H9 (cell line): ENCODE data around the gene MRPL34. TPM values are rescaled to one million over a fixed set of nuclear protein-coding genes. Genes with fewer than 3 reads are reported as not detected.

Experiments used
- DNase-seq: peaks from one replicate; pipeline ENCODE4 v3.0.0-alpha.2; 2017
- H2AFZ ChIP-seq: one replicate; pipeline ENCODE4 v1.6.1; 2013; ENCODE audit warnings: mild to moderate bottlenecking, low read length, control low read depth, moderate library complexity
- H2AK5ac ChIP-seq: 2 replicates; pipeline ENCODE4 v1.6.1; 2013; ENCODE audit warnings: low read length, control low read depth, mixed read lengths; ENCODE audit not compliant: insufficient read length
- H2BK120ac ChIP-seq: one replicate; pipeline ENCODE4 v1.6.1; 2013; ENCODE audit warnings: low read depth, mild to moderate bottlenecking, low read length, control low read depth, inconsistent platforms; ENCODE audit not compliant: poor library complexity, severe bottlenecking
- H2BK12ac ChIP-seq: 2 replicates; pipeline ENCODE4 v1.6.1; 2013; ENCODE audit warnings: low read length, control low read depth, mixed read lengths, low read depth; ENCODE audit not compliant: insufficient read length
- H2BK15ac ChIP-seq: 2 replicates; pipeline ENCODE4 v1.6.1; 2013; ENCODE audit warnings: low read depth, low read length, control low read depth
- H2BK20ac ChIP-seq: one replicate; pipeline ENCODE4 v1.6.1; 2013; ENCODE audit warnings: low read depth, mild to moderate bottlenecking, low read length, control low read depth, inconsistent platforms; ENCODE audit not compliant: poor library complexity, severe bottlenecking
- H2BK5ac ChIP-seq: 2 replicates; pipeline ENCODE4 v1.6.1; 2013; ENCODE audit warnings: low read length, control low read depth, mixed read lengths; ENCODE audit not compliant: insufficient read length
- H3K14ac ChIP-seq: 2 replicates; pipeline ENCODE4 v1.6.1; 2013; ENCODE audit warnings: low read length, control low read depth; ENCODE audit not compliant: insufficient read depth
- H3K18ac ChIP-seq: 2 replicates; pipeline ENCODE4 v1.6.1; 2013; ENCODE audit warnings: low read depth, mild to moderate bottlenecking, mixed read lengths, low read length, control low read depth; ENCODE audit not compliant: insufficient read length
- H3K23ac ChIP-seq: 2 replicates; pipeline ENCODE4 v1.6.1; 2013; ENCODE audit warnings: low read length, control low read depth, mixed read lengths, low read depth; ENCODE audit not compliant: insufficient read length
- H3K23me2 ChIP-seq: 2 replicates; pipeline ENCODE4 v1.6.1; 2013; ENCODE audit warnings: low read depth, mild to moderate bottlenecking, mixed read lengths, low read length, control low read depth; ENCODE audit not compliant: insufficient read length, poor library complexity, severe bottlenecking
- H3K27ac ChIP-seq: 2 replicates; pipeline ENCODE4 v1.5.1; 2013; ENCODE audit warnings: low read length, control low read depth, mixed read lengths, low read depth; ENCODE audit not compliant: insufficient read length
- H3K27me3 ChIP-seq: 2 replicates; pipeline ENCODE4 v1.6.1; 2013; ENCODE audit warnings: low read length, control low read depth, inconsistent platforms; ENCODE audit not compliant: insufficient read depth
- H3K4ac ChIP-seq: 2 replicates; pipeline ENCODE4 v1.6.1; 2013; ENCODE audit warnings: low read depth, mild to moderate bottlenecking, control low read depth, inconsistent platforms, low read length, moderate library complexity
- H3K4me1 ChIP-seq: 2 replicates; pipeline ENCODE4 v1.6.1; 2013; ENCODE audit warnings: low read length, control low read depth, inconsistent platforms; ENCODE audit not compliant: insufficient read depth
- H3K4me2 ChIP-seq: 2 replicates; pipeline ENCODE4 v1.6.1; 2013; ENCODE audit warnings: low read length, control low read depth, mixed read lengths; ENCODE audit not compliant: insufficient read length, insufficient read depth
- H3K56ac ChIP-seq: 2 replicates; pipeline ENCODE4 v1.6.1; 2013; ENCODE audit warnings: low read depth, mild to moderate bottlenecking, mixed read lengths, low read length, control low read depth; ENCODE audit not compliant: insufficient read length
- H3K79me1 ChIP-seq: 2 replicates; pipeline ENCODE4 v1.6.1; 2013; ENCODE audit warnings: low read depth, mild to moderate bottlenecking, moderate library complexity, low read length, control low read depth, inconsistent platforms; ENCODE audit not compliant: insufficient read depth, poor library complexity, severe bottlenecking
- H3K79me2 ChIP-seq: 2 replicates; pipeline ENCODE4 v1.6.1; 2013; ENCODE audit warnings: low read length, control low read depth, inconsistent platforms; ENCODE audit not compliant: insufficient read depth
- H3K9ac ChIP-seq: 2 replicates; pipeline ENCODE4 v1.6.1; 2013; ENCODE audit warnings: low read length, control low read depth, mixed read lengths; ENCODE audit not compliant: insufficient read length; ENCODE audit errors: extremely low read depth
- H3K9me3 ChIP-seq: one replicate; pipeline ENCODE4 v1.6.1; 2013; ENCODE audit warnings: low read depth, low read length, inconsistent platforms; ENCODE audit not compliant: control insufficient read depth
- H3T11ph ChIP-seq: one replicate; pipeline ENCODE4 v1.6.1; 2013; ENCODE audit warnings: mild to moderate bottlenecking, low read length, control low read depth, inconsistent platforms
- H4K20me1 ChIP-seq: one replicate; pipeline ENCODE4 v1.6.1; 2013; ENCODE audit not compliant: control insufficient read depth, insufficient read length, insufficient read depth
- H4K5ac ChIP-seq: 2 replicates; pipeline ENCODE4 v1.6.1; 2013; ENCODE audit warnings: low read depth, mild to moderate bottlenecking, mixed read lengths, low read length, control low read depth; ENCODE audit not compliant: insufficient read length
- H4K8ac ChIP-seq: replicated peaks from 2 replicates; pipeline ENCODE4 v1.6.1; 2013; ENCODE audit warnings: low read length, control low read depth, mixed read lengths, low read depth; ENCODE audit not compliant: insufficient read length
- H4K91ac ChIP-seq: 2 replicates; pipeline ENCODE4 v1.6.1; 2013; ENCODE audit warnings: low read depth, mild to moderate bottlenecking, moderate library complexity, mixed read lengths, low read length, control low read depth; ENCODE audit not compliant: insufficient read length
- H3K27ac Mint-ChIP-seq, 3 experiments: 2 replicates in 2 of 3; 3 replicates in 1 of 3; pipeline ENCODE4 v1.8.0; 2020 to 2021; ENCODE audit warnings: mixed read lengths in 3 of 3, mild to moderate bottlenecking in 1 of 3, moderate library complexity in 1 of 3
- H3K27me3 Mint-ChIP-seq: 2 replicates; pipeline ENCODE4 v1.8.0; 2021; ENCODE audit warnings: low read depth, mild to moderate bottlenecking, moderate library complexity, mixed read lengths
- H3K36me3 Mint-ChIP-seq, 3 experiments: 2 replicates in 2 of 3; 3 replicates in 1 of 3; pipeline ENCODE4 v1.8.0; 2020 to 2021; ENCODE audit warnings: low read depth in 3 of 3, mixed read lengths in 3 of 3; ENCODE audit not compliant: insufficient read depth in 1 of 3
- H3K4me1 Mint-ChIP-seq, 2 experiments: 2 replicates each; pipeline ENCODE4 v1.8.0; 2020; ENCODE audit warnings: mixed read lengths in 2 of 2
- H3K4me3 Mint-ChIP-seq, 2 experiments: 2 replicates in 1 of 2; 3 replicates in 1 of 2; pipeline ENCODE4 v1.8.0; 2020 to 2021; ENCODE audit warnings: mild to moderate bottlenecking in 2 of 2, mixed read lengths in 2 of 2, moderate library complexity in 1 of 2
- H3K9me3 Mint-ChIP-seq, 2 experiments: 2 replicates in 1 of 2; 3 replicates in 1 of 2; pipeline ENCODE4 v1.8.0; 2020; ENCODE audit warnings: mild to moderate bottlenecking in 2 of 2, mixed read lengths in 2 of 2, moderate library complexity in 1 of 2
- CTCF ChIP-seq: fragments of 200-600 bp; sonication (generic); conservative IDR thresholded peaks from 3 replicates; pipeline ENCODE4 v1.8.0; 2021; ENCODE audit warnings: antibody characterized with exemption, mild to moderate bottlenecking
- WGBS: extraction: QIAGEN DNeasy Blood & Tissue Kit; methylation state at CpG from one replicate; pipeline ENCODE4 v1.1.7; 2013; ENCODE audit warnings: missing lambda C conversion rate, low lambda C conversion rate, mixed read lengths; ENCODE audit not compliant: insufficient read length; ENCODE audit errors: extremely low coverage; 5-methylcytosine and 5-hydroxymethylcytosine counted together
- total RNA-seq: library from RNA; stranded (reverse); gene quantifications from 2 replicates; pipeline ENCODE4 v1.2.1, GENCODE V29; 2021

The MRPL34 gene
- total RNA-seq, 1 experiment from 2014 or later: 84.6 TPM

- DNase-seq: no peak
- Histone ChIP-seq H2BK20ac (no peak overlapping the region), H3K27me3 (no peaks in the 10 kb centered on the region), H3K18ac (no peak overlapping the region), H3K27ac (no peak overlapping the region), H2BK12ac (no peak overlapping the region), H3K9ac (no peak overlapping the region), H3K9me3 (peaks cover 13% of the 10 kb centered on the region), H3K56ac (no peak overlapping the region), H3K79me2 (no peaks in the 10 kb centered on the region), H2BK5ac (no peak overlapping the region), H3K4me2 (no peak overlapping the region), H4K8ac (no peak overlapping the region), H3K23ac (no peak overlapping the region), H4K91ac (no peak overlapping the region), H3K4me1 (no peaks in the 10 kb centered on the region), H3K79me1 (no peaks in the 10 kb centered on the region), H2BK120ac (no peak overlapping the region), H3T11ph (no peak overlapping the region), H2AK5ac (no peak overlapping the region), H2AFZ (no peak overlapping the region), H4K5ac (no peak overlapping the region), H2BK15ac (no peak overlapping the region), H3K23me2 (no peaks in the 10 kb centered on the region), H4K20me1 (no peaks in the 10 kb centered on the region), H3K4ac (no peak overlapping the region), H3K14ac (no peak overlapping the region)
- WGBS: no CpG with 5 or more reads among the region's 3 CpGs
- H3K27me3 Mint-ChIP-seq: no peaks in the 10 kb centered on the region
- TF ChIP-seq CTCF: no peak
- H3K36me3 Mint-ChIP-seq: peaks cover 0 to 24% (median 2%) of the 10 kb centered on the region in 3 experiments; a peak in 4 of 7 replicates
- H3K4me1 Mint-ChIP-seq: peaks cover 3 to 6% of the 10 kb centered on the region in 2 experiments
- no peaks in the 10 kb centered on the region for H3K9me3 Mint-ChIP-seq
- H3K27ac Mint-ChIP-seq: no peak overlapping the region
- no peak overlapping the region for H3K4me3 Mint-ChIP-seq
Observed at GRCh38 chr19:17256130-17256529, 49.5 kb upstream of the MRPL34 start.
